NCI-H1694 (cell line): ENCODE results near the gene ITGAL.
A peak's percentile ranks its signal among the peaks of the same experiment; 100 is the strongest.

Experiments used
- DNase-seq: peaks from one replicate; lab custom pipeline; 2025; lab: John Stamatoyannopoulos, UW

Gene ITGAL

DNA sequence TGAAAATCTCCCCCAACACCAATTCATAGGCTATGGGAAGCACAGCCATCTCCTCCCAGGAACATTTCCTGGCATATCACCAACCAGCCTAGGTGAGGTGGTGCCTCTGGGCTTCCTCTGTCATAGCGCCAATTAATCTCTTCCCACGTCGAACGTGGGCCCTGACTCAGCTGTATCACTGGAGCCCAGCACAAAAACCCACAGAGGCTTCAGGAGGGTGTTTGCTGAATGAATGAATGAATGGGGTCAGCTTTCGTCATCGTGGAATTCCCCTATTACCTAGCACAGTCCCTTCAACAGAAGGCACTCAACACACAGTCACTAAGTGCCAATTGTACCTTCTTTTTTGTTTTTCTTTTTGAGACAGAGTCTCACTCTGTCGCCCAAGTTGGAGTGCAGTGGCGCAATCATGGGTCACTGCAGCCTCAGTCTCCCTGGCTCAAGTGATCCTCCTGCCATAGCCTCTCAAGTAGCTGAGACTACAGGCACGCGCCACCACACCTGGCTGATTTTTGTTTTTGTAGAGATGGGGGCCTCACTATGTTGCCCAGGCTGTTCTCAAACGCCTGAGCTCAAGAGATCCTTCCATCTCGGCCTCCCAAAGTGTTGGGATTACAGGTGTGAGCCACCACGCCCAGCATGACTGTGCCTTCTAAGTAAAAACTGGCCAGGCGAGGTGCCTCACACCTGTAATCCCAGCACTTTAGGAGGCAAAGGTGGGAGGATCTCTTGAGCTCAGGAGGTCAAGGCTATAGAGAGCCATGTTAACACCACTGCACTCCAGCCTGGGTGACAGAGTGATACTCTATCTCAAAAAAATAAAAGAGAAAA is 94.8 kb downstream of the ITGAL start:
- DNase-seq, result no peak

DNA sequence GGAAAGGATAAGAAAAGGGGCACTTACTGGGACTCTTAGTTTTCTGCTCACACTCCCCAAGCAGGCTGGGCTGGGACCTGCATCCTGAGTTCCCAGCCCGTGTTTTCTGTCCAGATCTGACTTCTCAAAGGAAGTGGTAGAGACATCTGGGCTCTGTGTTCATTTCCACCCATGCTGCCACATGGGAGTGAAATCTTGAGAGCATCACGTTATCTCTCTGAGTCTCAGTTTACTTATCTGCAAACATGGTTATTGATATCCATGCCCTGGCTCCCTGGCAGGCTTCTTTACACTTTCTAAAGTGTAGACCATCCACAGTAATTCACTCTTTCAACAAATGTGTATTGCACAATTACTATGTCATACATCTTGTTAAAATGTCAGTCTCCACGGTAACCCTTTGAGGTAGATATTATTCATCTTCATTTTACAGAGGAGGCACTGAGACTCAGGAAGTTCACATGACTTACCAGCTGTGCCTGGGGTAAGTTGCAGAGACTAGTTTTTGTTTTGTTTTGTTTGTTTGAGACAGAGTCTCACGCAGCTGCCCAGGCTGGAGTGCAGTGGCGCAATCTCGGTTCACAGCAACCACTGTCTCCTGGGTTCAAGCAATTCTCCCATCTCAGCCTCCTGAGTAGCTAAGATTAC is 95.6 kb downstream of the ITGAL start:
- no peak for DNase-seq

DNA sequence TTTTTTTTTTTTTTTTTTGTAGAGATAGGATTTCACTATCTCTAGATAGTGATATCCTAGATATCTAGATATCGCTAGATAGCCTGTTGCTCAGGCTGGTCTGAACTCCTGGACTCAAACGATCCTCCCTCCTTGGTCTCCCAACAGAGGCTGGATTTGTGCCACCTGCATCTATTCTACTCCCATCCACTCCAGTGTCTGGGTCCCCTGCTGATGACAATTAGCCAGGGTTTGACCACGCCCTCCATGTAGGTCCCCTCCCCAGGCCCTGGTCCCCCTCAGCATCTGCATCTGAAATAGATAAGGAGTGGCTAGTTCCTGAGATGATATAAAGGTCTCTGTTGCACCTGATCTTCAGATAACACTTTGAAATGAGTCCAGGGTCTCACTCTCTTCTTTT is 96.7 kb downstream of the ITGAL start:
- DNase-seq, result no peak

DNA sequence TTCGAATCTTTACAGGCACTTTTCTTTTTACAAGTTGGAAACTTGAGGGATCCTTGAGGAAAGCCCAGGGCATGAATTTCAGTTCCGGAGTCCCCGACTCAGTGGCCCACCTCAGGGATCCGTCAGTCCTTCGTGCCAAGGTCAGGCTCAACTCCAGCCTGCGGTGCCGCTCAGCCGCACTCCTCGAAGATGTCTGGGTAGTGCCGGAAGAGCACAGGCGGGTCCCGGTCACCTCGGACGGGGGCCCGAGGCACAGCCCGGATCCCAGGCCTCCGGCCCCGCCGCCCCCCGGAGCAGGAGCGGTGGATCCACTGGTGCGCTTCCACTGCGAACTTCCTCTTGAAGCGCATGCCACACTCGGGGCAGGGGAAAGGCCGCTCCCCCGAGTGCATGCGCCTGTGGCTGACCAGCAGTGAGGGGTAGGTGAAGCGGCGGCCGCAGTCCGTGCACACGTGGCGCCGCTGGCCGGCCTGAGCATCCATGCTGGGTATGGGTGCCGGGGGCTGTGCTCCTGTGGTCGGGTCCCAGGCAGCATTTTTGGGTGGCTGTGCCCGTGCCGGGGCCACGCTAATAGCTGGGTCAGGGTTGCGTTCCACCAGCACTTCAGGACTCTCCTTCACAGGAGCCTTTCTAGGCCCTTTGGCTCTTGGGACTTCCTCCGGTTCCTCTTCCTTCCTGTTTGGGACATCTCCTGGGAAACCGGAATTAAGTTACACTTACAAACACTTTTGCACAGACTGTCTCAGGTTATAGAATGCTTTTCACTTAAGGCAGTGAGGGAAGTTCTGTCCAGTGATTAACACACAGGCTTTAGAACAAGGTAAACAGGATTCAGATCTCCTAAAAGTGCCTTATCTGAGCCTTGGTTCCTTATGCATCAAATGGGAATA is 97.4 kb downstream of the ITGAL start:
- DNase-seq, result no peak

DNA sequence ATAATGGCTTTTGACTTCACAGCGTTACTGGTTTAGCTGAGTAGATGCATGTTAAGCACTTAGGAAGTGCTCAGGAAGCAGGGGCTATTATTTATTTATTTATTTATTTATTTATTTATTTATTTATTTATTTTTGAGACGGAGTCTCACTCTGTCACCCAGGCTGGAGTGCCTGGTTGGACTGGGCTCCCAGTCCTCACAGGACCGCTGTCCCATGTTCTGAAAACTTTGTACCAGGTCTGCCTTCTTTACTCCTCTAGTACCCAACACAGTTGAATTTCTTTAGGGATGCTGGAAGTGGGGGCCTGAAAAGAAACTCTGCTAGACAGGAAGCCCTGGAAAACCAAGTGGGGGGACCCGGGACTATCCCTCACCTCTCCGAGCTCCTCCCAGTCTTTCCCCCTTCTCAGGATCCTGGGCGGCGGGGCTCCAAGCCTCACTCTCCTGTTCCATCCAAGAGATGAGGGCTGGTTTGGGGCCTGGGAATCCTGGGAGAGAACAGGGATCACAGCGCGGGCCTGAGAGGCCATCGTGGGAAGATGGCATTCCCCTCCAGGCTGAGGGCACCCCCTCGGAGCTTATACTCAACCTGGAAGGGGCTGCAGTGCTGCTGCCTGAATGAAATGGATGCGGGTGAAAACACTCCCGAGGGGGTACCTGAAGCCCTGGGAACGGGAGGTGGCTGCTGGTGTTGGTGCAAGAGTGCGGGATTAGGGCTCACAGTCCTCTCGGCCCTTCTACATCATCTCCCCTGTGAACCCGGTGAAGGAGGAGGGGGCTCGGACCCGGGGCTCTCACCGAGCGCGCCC is 98.3 kb downstream of the ITGAL start:
- DNase-seq, result no peak

DNA sequence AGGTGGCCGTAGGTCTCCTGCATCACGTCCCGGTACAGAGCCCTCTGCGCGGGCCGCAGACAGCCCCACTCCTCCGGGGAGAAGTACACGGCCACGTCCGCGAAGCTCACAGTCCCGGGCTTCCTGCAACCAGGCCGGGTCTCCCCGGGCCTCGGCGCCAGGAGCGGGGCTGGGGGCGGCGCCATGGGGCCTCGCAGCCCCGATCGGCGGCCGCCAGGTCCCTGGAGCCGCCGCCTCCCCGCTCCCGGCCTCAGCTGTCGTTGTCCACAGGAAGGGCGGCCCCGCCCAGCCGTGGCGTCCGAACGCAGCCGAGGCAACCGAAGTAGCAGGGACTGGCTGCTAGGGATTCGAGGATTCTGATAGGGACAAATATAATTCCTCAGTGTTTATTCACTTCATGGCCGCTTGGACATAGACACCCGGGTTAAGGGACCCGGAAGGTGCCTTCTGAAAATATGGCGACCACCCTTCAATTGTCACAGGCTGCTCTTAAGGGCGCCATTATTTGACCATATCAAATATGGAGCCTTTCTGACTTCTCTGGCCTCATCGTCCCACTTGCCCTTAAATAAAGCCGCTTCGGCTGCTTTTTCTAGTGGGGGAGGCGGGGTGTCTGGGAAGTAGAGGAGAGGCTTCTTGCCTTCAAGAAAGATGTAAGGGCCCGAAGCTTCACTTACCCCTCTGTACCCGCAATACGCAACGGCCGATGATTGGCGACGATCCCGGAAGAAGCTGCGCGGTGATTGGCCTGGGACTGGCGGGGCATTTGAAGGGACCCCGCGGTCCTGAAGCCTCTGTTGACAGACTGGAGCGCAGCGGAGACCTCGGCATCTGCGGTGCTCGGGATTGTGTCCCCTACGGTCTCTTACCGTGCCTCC is 99.1 kb downstream of the ITGAL start, which contains the start of gene ZNF688:
ZNF688 (minus strand) TSS at position 270 of the 878 bp plus-strand sequence; CDS start at position 185, 85 bp downstream.
- DNase-seq, result peak; percentile 89
